PFSK-1 (cell line): Measurements from ENCODE around the gene IQSEC3.

Experiments used
- FOXP2 ChIP-seq: optimal IDR thresholded peaks from 2 replicates; pipeline ENCODE3; 2011; ENCODE audit warnings: borderline replicate concordance, control low read depth, inconsistent platforms; ENCODE audit not compliant: insufficient read depth; ENCODE audit errors: extremely low read length, extremely low read depth
- POLR2AphosphoS5 ChIP-seq: IDR thresholded peaks from 2 replicates; pipeline ENCODE4 v1.6.1; 2012; ENCODE audit warnings: low read depth, mild to moderate bottlenecking, control low read depth, low read length, moderate library complexity
- REST ChIP-seq, 2 experiments: IDR thresholded peaks; 2 replicates each; pipeline versions ENCODE4 v1.6.1 to v1.8.0; 2011 to 2012; ENCODE audit warnings: low read depth in 2 of 2, low read length in 2 of 2, control low read depth in 1 of 2, inconsistent platforms in 1 of 2, mild to moderate bottlenecking in 1 of 2, moderate library complexity in 1 of 2; ENCODE audit not compliant: insufficient read depth in 1 of 2
- SIN3A ChIP-seq: IDR thresholded peaks from 2 replicates; pipeline ENCODE4 v1.6.1; 2012; ENCODE audit warnings: mild to moderate bottlenecking, low read length, moderate library complexity, borderline replicate concordance; ENCODE audit not compliant: insufficient read depth
- TAF1 ChIP-seq: IDR thresholded peaks from 2 replicates; pipeline ENCODE4 v1.6.1; 2012; ENCODE audit warnings: low read length, control low read depth, borderline replicate concordance; ENCODE audit not compliant: insufficient read depth

DNA sequence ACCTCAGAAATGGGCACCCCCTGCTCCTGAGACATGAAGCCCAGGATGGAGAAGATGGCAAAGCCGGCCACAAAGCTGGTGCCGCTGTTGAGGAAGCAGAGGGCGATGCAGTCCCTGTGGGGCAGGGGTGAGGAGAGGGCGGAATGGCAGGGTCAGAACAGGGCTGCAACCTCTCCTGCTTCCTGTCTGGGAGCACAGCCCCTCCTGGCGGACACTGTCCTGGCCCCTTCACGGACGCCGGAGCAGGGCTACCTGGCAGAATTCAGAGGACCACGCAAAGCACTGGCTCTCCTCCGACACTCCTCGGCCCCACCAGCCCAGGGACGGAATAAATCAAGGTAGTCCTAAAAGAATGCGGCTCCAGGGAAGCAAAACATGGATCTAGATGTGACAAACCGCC, 159.8 kb downstream of the IQSEC3 start:
- TF ChIP-seq FOXP2 (no peak), REST (IDR thresholded peaks at IDR 0.05; ENCODE audit: insufficient read depth in 1 of 2, low read depth in 2 of 2, low read length in 2 of 2) (no peak), TAF1 (no peak), POLR2AphosphoS5 (no peak), SIN3A (no peak)
